GM21786 (cell line): ENCODE measurements around the gene STUM.

Experiments
- ATAC-seq: cut with Tn5 transposase; IDR thresholded peaks from one replicate; pipeline ENCODE4 v1.9.1; 2021; ENCODE audit not compliant: unreplicated experiment

STUM gene

DNA sequence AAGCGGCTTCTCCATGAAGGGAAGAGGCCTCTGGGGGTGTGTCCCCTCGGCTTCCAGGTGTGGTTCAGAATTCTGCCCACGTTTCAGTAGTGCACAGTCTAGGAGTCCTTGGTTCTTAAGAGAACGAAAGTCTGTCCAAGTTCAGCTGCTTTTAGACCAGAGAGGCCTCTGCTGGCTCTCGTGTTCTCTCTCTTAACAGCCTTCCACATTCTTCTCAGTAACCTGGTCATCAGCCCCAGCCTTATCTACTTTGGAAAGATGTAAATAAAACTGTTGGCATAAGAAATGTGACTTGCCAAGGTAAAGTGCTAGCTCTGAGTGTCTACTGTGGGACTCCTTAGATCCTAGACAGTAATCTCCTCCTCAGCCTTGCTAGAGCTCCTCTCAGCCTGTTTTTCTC is 15.3 kb upstream of the STUM start:
- ATAC-seq, result no peak

DNA sequence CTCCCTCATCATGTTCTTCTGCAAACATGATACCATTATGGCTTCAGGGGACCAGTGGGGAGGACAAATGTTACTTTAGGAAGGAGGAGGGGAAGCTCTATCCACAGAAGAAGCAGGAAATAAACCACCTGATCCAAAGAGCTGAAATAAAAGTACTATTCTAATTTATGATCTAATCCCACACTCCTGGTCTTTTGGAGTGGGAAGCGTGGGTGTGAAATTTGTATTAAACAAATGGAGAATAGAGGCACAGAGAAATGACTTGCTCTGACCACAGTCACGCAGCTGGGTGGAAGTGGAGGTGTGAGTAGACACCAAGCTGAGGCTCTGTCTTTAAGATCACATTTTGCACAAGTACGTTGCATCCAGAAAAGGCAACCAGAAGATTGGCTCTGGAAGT is 14.5 kb upstream of the STUM start:
- no peak for ATAC-seq

DNA sequence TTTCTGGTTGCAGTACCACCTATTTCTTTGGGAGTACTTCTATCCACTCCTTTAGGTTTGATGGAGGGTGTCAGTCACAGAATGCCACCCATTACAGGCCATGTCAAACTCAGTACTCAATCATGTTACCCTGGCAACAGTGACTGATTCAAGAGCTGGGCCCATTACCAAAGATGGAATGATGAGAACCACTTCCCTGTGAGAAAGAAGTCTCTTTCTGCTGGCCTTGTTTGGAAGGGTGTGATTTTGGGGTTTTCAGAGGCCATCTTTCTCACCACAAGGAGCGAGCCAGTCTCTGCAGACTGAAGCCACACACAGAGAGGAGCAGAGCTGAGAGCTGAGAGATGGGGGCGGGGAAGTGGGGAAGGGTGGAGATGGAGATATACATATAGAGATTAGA is 13.9 kb upstream of the STUM start:
- no peak for ATAC-seq

DNA sequence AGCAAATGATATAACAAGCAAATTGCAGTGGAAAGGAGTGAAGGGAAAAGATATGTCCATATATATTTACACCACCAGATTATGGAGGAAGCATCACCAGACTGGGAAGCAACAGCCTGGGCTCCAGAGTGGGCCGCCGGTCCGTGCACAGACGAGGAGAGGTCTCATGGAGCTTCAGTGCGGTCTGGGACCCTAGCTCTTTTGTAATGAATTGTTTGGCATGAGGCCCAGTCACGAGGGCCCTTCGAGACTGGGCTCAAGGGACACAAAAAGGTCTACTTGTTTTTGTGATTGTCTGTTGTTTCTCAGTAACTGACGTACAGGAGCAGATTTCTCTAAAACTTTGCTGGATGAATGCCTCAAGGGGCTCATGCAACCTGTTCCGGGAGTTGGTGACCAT is 12.9 kb upstream of the STUM start:
- ATAC-seq, result no peak

DNA sequence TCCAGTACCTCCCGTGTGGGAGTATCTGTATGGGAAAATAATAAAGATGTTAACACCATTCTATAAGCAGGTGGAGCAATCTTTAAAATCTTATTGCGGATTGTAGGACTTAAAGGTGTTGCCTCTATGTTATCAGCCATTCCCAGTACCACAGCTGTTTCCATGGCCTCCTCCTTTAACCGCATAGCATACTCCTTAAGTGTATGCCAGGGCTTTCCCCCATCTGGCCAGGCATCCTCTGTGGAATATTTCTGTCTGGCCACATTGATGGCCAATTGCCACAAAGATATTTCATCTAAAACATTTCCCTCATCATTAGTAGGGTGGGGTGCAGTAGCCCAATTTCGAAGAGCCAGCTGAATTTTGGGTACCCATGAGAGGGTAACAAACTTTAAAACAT is 7.3 kb upstream of the STUM start:
- ATAC-seq, result no peak

GRCh38 chr1:226541631-226542622 is 6.6 kb upstream of the STUM start:
- ATAC-seq, result no peak

- no peak for ATAC-seq
These were observed 5.9 kb upstream of the STUM start for GRCh38 chr1:226542623-226543103.

- no peak for ATAC-seq
These were observed 2.5 kb upstream of the STUM start for GRCh38 chr1:226545836-226546596.

DNA sequence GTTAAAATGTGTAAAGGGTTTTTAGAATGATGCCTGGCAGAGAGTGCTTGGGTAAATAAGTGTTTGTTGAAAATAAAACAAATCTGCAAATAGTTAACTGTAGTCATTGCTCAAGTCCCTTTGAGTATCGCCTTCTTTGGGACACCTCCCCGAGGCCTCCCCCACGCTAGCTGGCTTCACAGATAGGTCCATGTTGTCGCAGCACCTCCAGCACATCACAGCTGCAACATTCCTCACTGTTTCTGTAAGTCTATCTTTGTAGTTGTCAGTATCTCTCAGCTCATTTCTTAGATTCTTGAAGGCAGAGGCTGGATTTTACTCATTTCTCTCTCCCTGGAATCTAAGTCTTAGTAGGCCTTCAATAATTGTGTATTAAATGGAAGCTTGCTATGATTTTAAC is 1.6 kb upstream of the STUM start:
- ATAC-seq, result no peak

DNA sequence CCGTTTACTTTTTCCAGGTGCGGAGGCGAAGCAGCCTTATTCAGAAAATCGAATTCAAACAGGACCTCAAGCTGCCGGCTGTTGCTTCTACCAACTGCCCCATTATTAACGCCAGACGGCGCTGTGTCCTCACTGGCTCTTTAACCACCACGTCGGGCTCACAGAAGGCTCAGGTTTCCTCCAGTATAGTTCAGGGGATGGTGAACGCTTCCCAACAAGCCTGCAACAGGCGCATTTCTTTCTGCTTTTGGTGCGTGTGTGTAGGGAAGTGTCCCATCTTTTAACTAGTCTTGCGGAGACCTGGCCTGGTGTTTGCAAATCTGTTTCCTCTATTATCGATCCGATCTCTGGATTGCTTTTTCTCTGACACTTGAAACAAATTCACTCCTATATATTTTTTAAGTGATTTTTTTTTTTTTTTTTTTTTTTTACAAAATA is 791 bp upstream of the STUM start:
- peak; percentile 66 for ATAC-seq

DNA sequence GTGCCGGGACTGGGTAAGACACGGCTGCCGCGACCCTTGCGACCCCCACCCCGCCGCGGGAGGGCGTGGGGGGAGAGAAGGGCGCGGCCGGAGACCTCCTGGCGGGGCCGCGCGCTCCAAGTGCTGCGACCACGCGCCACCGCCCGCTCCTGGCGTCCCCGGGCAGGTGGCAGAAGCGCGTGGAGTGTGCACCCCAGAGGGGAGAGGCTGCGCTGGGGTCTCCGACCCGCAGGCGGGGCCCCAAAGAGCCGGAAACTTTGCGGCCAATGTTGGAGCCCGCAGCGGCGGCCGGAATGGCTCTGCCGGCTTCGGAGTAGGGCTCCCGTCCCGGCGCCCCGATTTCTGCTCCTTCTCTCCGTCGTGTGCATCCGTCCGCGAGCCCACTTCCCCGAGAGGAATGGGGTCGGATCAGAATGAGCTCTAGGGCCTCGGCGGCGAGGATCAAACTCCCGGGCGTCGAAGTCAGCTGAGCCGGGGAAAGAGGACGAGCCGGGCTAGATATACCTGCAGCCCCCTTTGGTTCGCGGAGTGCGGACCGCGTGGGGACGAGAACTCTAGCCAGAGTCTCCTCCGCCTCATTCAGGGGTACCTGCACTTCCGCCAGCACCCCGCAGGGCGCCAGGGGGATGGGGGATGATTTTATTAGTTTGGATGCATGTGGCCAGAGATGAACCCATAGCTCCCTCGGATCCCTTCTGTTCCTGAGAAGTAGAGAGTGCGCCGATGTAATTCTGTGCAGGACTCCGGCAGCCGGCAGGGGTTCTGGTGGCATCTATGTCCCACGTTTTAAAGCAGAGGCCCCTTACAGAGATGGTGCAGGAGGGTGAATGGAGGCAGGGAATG is 751 bp downstream of the STUM start:
- no peak for ATAC-seq

DNA sequence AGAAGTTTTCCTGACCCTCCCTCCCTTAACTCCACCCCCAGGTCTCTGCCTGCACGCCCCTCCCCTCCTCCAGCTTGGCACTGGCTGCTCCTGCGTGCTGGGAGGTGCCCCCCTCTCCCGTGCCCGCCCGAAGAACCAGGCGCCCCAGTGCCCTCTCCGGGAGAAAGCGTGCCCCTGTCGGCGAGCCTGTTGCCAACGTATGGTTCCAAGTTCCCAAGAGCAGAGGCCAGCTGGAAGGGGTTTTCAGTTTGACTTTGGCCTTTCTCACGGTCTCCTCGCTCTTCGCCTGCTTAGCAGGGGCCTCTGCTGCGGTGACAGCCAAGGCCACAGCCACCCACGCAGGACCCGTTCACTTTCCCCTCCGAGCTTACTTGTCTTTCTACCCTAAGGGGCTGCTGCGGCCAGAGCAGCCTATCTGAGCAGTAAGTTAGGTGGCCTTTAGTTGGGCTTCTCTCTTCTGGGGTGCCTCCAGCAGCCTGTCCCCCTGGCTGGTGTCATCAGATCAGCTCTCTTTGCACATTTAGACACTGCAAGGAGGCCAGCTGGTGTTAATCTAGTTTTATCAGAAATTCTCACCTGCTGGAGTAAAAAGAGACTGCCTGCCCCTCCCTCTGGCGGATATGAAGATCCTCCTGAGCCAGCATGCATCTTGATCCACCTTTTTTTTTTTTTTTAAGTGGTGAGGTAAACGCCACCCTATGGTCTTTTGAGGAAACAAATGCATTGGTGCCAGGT is 1.5 kb downstream of the STUM start:
- ATAC-seq, result no peak

- ATAC-seq, result no peak
These were observed 2.1 kb downstream of the STUM start for GRCh38 chr1:226550672-226551041.

DNA sequence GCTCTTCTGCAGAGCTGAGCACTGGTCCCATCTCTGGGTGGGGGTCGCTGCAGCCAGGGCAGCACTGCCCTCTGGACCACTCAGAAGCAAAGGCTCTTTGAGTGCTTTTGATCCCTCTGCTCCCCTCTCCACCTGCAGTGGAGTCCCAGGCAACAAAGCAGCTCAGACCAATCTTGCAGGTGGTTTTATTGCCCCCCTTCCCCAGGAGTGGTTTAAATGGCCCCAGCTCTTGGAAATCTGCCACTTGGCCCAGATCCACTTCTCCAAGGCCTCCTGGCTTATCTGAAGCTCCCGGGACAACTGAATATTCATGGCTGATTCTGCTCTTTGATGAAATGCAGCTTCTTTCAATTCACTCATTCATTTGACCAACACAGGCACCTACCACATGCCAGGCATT is 2.7 kb downstream of the STUM start:
- ATAC-seq, result no peak

DNA sequence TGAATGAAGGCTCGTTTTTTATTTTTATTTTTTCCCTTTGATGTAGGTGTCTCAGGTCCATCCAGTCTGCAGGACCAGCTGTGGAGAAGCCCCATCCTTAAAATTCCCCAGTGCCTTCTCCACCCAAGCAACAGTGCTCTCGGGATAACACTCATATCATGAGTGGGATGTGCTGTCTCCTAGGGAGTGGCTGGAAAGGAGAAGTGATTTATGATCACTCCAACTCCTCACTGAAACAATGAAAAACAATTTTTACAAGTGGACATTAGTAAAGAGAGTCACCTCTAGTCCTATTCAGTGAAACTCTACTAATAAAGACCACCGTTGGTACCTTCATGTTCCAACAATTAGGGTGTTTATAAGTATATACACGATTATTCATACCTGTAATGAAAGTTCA is 3.5 kb downstream of the STUM start:
- ATAC-seq, result no peak

- no peak for ATAC-seq
These were observed 4.8 kb downstream of the STUM start for GRCh38 chr1:226553266-226553923.

DNA sequence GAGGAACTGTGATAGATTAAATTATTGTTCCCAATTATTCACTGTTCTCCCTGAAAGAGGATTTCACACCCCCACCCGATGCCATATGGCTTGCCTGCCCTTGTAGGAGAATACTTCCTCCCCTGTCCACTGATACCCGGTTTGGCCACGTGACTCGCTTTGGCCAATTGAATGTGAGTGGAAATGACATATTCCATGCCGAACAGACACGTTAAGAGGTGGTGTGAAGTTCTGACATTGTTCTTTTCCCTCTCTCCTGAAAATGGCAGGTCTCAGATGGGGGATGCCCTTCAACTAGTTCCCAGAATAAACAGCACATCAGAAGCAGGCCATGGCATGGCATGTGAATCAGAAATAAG is 5.3 kb downstream of the STUM start:
- ATAC-seq, result no peak

DNA sequence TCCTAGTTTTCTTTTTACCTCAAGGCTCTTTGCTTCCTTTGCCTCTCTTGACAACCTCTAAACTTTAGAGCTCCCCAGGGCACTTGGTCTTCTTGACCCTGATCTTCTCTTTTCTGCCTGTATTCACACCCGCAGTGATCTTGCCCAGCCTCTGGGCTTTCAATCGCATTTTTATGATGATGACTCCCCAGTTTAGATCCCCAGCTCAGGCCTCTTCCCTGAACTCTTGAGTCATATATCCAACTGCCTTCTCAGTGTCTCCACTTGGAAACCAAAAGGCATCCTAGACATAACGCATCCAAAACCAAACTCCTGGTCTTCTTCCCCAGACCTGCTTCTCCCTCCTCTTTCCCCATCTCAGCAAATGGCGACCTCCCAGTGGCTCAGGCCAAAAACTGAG is 6.5 kb downstream of the STUM start:
- no peak for ATAC-seq

- ATAC-seq, result no peak
These were observed 8.9 kb downstream of the STUM start for GRCh38 chr1:226557424-226557823.

GRCh38 chr1:226558036-226558650 is 9.6 kb downstream of the STUM start:
- ATAC-seq, result no peak
